ENCODE data around the gene CYB5R4.

CYB5R4 gene, protein sequence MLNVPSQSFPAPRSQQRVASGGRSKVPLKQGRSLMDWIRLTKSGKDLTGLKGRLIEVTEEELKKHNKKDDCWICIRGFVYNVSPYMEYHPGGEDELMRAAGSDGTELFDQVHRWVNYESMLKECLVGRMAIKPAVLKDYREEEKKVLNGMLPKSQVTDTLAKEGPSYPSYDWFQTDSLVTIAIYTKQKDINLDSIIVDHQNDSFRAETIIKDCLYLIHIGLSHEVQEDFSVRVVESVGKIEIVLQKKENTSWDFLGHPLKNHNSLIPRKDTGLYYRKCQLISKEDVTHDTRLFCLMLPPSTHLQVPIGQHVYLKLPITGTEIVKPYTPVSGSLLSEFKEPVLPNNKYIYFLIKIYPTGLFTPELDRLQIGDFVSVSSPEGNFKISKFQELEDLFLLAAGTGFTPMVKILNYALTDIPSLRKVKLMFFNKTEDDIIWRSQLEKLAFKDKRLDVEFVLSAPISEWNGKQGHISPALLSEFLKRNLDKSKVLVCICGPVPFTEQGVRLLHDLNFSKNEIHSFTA

GRCh38 chr6:83859410-83860358 lies at the start of gene CYB5R4:
Gene CYB5R4 (plus strand): TSS chr6:83859689. CDS start chr6:83859783, 94 bp downstream.
- peak; percentile 69 to 92 for DNase-seq

DNA sequence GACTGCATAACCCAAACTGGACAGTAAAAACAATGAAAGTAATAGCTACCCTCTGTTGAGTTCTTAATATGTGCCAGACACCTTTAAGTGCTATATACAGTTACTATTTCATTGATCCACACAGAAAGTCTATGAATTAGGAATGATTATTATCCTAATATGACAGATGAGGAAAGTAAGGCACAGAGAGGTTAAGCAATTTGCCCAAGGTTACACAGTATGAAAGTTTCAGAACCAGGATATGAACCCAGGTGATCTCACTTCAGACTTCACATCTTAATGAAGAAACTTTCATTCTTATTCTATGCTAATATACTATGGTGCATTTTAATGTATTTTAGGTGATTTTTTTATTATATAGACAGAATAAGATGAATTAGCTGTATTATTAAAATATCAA lies 46.9 kb upstream of the CYB5R4 start:
- no peak for DNase-seq

DNA sequence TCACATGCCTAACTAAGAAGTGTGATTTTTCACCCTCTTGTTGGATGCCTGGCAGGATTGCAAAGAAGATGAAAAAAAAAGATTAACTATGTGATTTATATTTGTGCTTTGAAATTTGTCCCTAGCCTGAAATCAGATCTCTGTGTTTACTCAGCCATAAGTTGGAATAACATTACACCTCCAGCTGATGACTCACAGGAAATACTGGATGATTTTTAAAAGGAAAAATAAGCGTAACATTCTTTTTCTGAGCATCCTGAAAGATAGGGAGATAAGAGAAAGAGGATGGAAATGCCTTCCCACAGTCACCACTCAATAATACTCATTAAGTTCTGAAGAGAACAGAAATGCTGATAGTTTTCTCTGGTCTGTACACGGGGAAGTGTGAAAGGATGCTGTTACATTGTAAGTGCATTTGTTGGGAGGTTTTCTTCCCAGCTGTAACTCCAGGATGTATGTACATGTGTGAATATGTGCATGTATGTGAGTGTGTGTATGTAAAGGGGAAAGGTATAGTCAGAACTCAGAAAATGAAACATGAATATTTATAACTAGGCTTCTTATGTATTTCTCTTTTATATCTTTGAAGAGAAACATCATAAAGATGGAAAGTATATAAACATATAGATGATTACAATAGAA lies 43.7 kb upstream of the CYB5R4 start:
- DNase-seq: no peak

- DNase-seq: no peak
Measured at GRCh38 chr6:83822629-83823169, 36.8 kb upstream of the CYB5R4 start.

DNA sequence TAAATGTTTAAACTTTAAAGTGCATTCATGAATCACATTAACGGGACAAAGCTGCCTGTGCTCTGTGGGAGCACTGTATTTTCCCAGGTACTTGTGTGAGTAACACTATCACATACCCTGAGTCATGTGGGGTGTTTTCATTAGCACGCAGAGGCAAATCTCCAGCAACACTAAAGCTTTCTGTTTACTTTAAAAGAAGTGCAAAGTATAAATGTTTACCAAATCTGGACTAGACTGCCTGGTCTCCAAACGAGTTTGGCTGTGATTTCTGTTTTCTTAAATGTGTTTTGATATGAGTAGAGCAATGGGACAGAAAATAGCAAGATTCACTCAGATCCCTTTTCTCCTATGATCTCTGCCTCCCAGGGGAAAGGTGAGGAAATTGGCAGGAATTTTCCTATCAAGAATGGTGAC lies 35.1 kb upstream of the CYB5R4 start:
- no peak for DNase-seq

DNA sequence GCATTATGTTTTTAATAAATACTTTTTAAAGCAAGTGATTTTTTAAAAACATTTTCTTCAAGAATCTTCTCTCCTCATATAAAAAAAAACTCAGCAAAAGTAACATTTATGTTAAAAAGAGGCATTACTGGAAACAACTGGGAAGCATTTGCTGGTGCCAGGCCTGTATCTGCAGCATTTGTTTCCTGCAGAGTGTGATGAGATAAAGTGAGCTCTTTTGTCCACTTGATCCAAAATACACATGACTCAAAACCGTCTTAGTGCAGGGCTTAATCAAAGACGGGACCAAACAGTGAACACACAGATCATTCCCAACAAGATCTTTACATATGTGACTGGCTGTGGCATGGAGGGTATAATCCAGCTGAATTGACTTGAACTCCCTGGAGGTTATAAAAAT lies 34.7 kb upstream of the CYB5R4 start:
- DNase-seq: no peak

- DNase-seq: no peak
Measured at GRCh38 chr6:83827050-83827449, 32.4 kb upstream of the CYB5R4 start.

GRCh38 chr6:83838727-83839126 lies 20.8 kb upstream of the CYB5R4 start:
- no peak for DNase-seq

DNA sequence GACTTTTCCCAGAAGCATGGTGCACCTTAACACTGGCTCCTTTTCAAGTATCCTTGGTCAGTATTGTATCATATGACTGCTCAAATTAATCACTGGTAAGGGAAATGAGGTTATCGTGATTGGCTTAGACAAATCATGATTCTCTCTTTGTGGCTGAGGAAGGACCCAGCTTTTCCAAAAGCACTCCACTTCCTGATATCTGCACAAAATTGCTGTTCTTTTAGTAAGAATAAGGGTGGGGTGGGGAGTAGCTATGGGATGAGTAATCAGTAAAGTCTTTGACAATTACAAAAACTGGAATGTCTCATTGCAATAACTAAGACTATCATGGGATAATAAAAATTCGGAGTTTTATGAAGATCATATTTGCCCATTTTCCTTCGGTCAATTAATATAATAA lies 15.3 kb upstream of the CYB5R4 start:
- DNase-seq: no peak

DNA sequence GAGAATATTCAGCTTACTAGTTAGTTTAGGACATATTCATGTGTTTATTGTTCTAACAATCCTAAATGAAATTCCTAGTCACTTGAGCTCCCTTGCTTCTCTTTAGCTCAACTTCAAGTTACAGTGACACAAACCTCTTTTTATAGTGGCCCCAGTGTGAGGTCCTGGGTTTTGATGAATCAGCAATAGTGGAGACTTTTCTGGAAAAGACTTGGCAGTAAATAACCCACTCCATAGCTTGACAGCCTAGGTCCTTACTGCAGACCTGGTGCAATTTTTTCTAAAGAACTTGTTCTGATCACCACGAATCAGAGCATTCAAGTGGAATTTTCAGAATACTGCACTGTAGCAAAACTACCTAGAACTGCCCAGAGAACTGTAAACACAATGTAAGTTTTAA lies 13.2 kb upstream of the CYB5R4 start:
- no peak for DNase-seq

GRCh38 chr6:83847179-83847578 lies 12.3 kb upstream of the CYB5R4 start:
- no peak for DNase-seq

- no peak for DNase-seq
Measured at GRCh38 chr6:83849127-83849526, 10.4 kb upstream of the CYB5R4 start.

DNA sequence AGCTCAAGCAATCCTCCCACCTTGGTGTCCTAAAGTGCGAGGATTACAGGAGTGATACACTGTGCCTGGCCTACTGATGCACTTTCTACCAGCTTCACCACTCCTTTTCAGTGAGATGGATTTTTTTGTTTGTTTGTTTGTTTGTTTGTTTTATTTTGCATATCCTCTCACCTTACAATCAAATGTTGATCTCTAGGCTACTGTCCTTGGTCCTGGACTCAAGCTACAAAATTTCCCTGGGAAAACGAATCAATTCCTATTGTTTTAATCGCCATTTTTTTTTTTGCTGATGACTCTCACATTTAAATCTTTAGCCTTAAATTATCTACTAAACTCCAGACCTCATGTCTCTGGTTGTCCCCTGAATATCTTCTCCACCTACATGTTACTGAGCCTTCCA lies 9.9 kb upstream of the CYB5R4 start:
- no peak for DNase-seq

GRCh38 chr6:83852528-83853177 lies 6.8 kb upstream of the CYB5R4 start:
- no peak for DNase-seq

DNA sequence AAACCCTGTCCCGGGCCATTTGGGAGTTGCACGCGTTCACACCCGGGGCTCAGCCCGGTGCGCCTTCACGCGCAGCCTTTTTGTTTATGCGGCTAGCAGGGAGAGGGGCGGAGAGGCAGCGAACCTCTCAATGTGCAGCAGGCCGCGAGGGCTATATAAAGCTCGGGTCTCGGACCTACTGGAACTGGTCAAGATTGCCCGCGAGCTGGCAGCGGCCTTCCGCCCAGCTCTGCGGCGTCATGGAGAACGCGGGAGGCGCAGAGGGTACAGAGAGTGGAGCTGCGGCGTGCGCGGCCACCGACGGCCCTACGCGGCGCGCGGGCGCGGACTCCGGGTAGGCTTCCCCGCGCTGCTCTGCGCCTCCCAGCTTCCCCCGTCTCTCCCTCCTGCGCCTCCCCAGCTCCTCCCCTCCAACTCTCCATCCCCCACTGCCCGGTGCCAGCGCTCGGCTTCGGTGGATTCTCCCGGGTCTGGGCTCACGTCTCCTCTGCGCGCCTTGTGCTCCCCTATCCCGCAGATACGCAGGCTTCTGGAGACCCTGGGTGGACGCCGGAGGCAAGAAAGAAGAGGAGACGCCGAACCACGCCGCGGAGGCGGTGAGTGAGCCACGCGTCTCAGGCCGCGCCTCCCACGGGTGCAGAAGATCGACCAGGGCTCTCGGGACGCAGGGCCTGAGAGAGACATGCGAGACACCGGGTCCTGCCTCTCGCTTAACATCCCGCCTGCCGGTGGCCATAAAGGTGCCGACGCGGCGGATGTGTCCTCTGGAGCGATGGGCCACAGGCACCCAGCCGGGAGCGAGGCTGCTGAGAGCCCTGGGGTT lies 6.1 kb upstream of the CYB5R4 start, which contains the start of gene RIPPLY2:
RIPPLY2 (plus strand) TSS at position 183 of the 823 bp plus-strand sequence; CDS start at position 240, 57 bp downstream.
- no peak for DNase-seq

GRCh38 chr6:83854001-83854501 lies 5.4 kb upstream of the CYB5R4 start:
- no peak for DNase-seq

GRCh38 chr6:83854766-83855165 lies 4.7 kb upstream of the CYB5R4 start:
- DNase-seq: no peak

DNA sequence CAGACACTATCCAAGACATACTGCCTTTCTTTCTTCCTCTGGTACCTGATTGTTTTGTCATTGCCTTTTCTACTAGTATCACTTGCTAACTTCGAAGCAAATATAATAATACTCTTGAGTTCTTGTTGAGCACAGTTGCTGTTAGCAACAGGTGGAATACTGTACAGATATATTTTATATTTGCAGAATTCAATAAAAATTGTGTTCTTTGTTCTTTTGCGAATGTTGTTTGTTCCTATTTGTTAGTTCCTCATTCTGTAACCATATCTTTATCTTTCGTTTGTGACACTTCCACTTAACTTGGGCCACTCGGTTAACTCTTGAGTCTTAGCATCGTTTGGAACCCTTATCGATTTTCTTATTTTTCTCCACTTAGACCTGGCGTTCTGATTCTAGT lies 868 bp downstream of the CYB5R4 start:
- DNase-seq: no peak

- DNase-seq: no peak
Measured at GRCh38 chr6:83860782-83861495, 1.4 kb downstream of the CYB5R4 start.

DNA sequence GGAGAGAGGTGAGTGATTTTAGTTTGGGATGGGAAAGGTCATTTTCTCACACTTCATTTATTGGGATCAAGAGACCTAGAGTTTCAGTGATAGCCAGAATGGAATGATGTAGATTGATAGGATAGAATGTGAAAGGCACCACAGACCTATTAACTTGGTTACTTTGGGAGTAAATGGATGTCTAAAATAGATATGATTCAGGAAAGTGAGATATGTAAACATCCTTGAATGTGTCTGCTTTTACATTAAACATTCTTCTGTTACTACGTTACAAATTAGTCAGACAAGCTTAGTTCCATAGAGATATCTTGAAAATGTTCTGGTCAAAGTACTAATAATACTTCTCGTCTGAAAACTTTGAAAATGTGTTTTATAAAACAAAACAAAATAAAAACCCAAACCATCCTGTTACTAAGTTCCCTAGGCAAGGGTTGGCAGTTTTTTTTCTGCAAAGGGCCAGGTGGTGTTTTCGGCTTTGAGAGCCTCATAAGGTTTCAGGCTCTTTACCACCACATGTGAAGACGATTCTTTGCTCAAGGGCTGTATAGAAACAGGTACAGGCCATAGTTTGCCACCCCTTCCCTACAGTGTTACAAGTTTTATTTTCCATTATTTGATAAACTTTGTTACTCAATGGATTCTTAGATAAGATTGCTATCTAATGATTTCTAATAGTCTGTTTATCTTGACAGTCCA lies 3.4 kb downstream of the CYB5R4 start:
- no peak for DNase-seq

All from bone marrow (tissue), 2 donors.